ENCODE measurements around the gene REEP6.

DNA sequence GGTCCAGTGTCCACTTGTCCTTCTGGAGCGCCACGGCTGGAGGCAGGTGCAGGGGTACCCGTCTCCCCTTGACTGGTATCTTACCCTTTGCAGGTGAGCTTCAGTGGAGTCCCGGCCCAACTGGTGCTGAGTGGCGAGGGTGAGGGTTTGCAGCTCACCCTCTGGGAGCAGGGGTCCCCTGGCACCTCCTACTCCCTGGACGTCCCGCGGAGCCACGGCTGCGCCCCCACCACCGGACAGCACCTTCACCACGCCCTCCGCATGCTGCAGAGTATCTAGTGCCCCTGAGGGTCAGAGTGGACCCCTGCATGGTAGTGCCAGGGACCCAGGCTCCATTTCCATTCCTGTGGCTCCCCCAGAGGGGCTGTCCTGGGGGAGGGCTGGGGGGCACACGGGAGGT is 44.0 kb downstream of the REEP6 start:
- no peak for TF ChIP-seq SIN3A (IDR thresholded peaks at IDR 0.05; ENCODE audit: borderline replicate concordance, insufficient read depth, low read length)
- no peak for TF ChIP-seq POLR2AphosphoS5 (IDR thresholded peaks at IDR 0.05; ENCODE audit: low read depth, low read length)
